NCI-H748 treated with DMSO at 0.1 percent for 48 hours (cell line): Measurements from ENCODE around the gene ARHGEF38.
"Not testable (repeated sequence)": the region's sequence is repeated elsewhere in the genome, so short reads cannot be mapped to it uniquely, and the experiment has no call there.

Experiments used
- DNase-seq: peaks from one replicate; lab custom pipeline; 2025; lab: John Stamatoyannopoulos, UW

ARHGEF38 gene

GRCh38 chr4:105560421-105560848 is 8.0 kb downstream of the ARHGEF38 start:
- DNase-seq = no peak

- no peak for DNase-seq
These were observed 10.9 kb downstream of the ARHGEF38 start for GRCh38 chr4:105563352-105563751.

GRCh38 chr4:105568584-105568983 is 16.2 kb downstream of the ARHGEF38 start:
- DNase-seq = no peak

GRCh38 chr4:105569057-105569865 is 16.8 kb downstream of the ARHGEF38 start:
- peak; percentile 86 for DNase-seq

GRCh38 chr4:105569866-105570236 is 17.4 kb downstream of the ARHGEF38 start:
- DNase-seq = no peak

GRCh38 chr4:105572296-105572695 is 19.9 kb downstream of the ARHGEF38 start:
- peak; percentile 20 for DNase-seq

GRCh38 chr4:105586638-105587328 is 34.4 kb downstream of the ARHGEF38 start:
- DNase-seq = no peak

- no peak for DNase-seq
These were observed 35.4 kb downstream of the ARHGEF38 start for GRCh38 chr4:105587841-105588240.

- no peak for DNase-seq
These were observed 35.8 kb downstream of the ARHGEF38 start for GRCh38 chr4:105588252-105588651.

GRCh38 chr4:105591573-105591972 is 39.2 kb downstream of the ARHGEF38 start:
- DNase-seq = no peak

GRCh38 chr4:105594099-105595010 is 41.9 kb downstream of the ARHGEF38 start:
- DNase-seq = no peak

GRCh38 chr4:105596684-105597083 is 44.3 kb downstream of the ARHGEF38 start:
- no peak for DNase-seq

GRCh38 chr4:105598052-105598451 is 45.6 kb downstream of the ARHGEF38 start:
- DNase-seq = no peak

GRCh38 chr4:105598787-105599186 is 46.4 kb downstream of the ARHGEF38 start:
- DNase-seq = no peak

- no peak for DNase-seq
These were observed 47.1 kb downstream of the ARHGEF38 start for GRCh38 chr4:105599482-105599881.

GRCh38 chr4:105599932-105600655 is 47.7 kb downstream of the ARHGEF38 start:
- DNase-seq = no peak

- no peak for DNase-seq
These were observed 48.5 kb downstream of the ARHGEF38 start for GRCh38 chr4:105600951-105601350.

- DNase-seq = no peak
These were observed 49.0 kb downstream of the ARHGEF38 start for GRCh38 chr4:105601406-105601805.

GRCh38 chr4:105603158-105603557 is 50.7 kb downstream of the ARHGEF38 start:
- DNase-seq = no peak

- peak; percentile 42 for DNase-seq
These were observed 53.1 kb downstream of the ARHGEF38 start for GRCh38 chr4:105605493-105605892.

GRCh38 chr4:105607876-105608275 is 55.5 kb downstream of the ARHGEF38 start:
- DNase-seq = no peak

- DNase-seq = not testable (repeated sequence)
These were observed 57.4 kb downstream of the ARHGEF38 start for GRCh38 chr4:105609819-105610218.
